ENCODE measurements around the gene METTL15. TPM values are rescaled to one million over a fixed set of nuclear protein-coding genes. Genes with fewer than 3 reads are reported as not detected.

Gene METTL15
- total RNA-seq, 1 experiment from 2014 or later: 9.1 TPM

- Mint-ChIP-seq H3K9me3 (no peaks in the 10 kb centered on the region), H3K4me3 (no peak overlapping the region), H3K4me1 (no peaks in the 10 kb centered on the region), H3K27me3 (ENCODE audit: low read depth) (no peaks in the 10 kb centered on the region), H3K27ac (no peak overlapping the region), H3K36me3 (ENCODE audit: insufficient read depth in 1 of 3, low read depth in 3 of 3) (peaks cover 0 to 19% (median 11%) of the 10 kb centered on the region in 3 experiments; a peak in 5 of 7 replicates)
- no peak overlapping the region for H2BK5ac ChIP-seq (ENCODE audit: insufficient read length, low read length)
- H3T11ph ChIP-seq (ENCODE audit: low read length): no peak overlapping the region
- no peaks in the 10 kb centered on the region for H3K79me2 ChIP-seq (ENCODE audit: insufficient read depth, low read length)
- no peaks in the 10 kb centered on the region for H4K20me1 ChIP-seq (ENCODE audit: control insufficient read depth, insufficient read depth, insufficient read length)
- no peaks in the 10 kb centered on the region for H3K9me3 ChIP-seq (ENCODE audit: control insufficient read depth, low read depth, low read length)
- H3K56ac ChIP-seq (ENCODE audit: insufficient read length, low read depth, low read length): no peak overlapping the region
- H3K4me2 ChIP-seq (ENCODE audit: insufficient read depth, insufficient read length, low read length): no peak overlapping the region
- H3K27ac ChIP-seq (ENCODE audit: insufficient read length, low read depth, low read length): no peak overlapping the region
- H2AK5ac ChIP-seq (ENCODE audit: insufficient read length, low read length): no peak overlapping the region
- no peak for DNase-seq
- no peak overlapping the region for H2BK15ac ChIP-seq (ENCODE audit: low read depth, low read length)
- no peak overlapping the region for H2BK20ac ChIP-seq (ENCODE audit: low read depth, low read length, poor library complexity, severe bottlenecking)
- no peak overlapping the region for H2BK120ac ChIP-seq (ENCODE audit: low read depth, low read length, poor library complexity, severe bottlenecking)
- no peaks in the 10 kb centered on the region for H3K4me1 ChIP-seq (ENCODE audit: insufficient read depth, low read length)
- H3K23me2 ChIP-seq (ENCODE audit: insufficient read length, low read depth, low read length, poor library complexity, severe bottlenecking): no peaks in the 10 kb centered on the region
- no peak overlapping the region for H3K18ac ChIP-seq (ENCODE audit: insufficient read length, low read depth, low read length)
- H3K9ac ChIP-seq (ENCODE audit: extremely low read depth, insufficient read length, low read length): no peak overlapping the region
- TF ChIP-seq CTCF (conservative IDR thresholded peaks at IDR 0.05): no peak
- no peak overlapping the region for H3K4ac ChIP-seq (ENCODE audit: low read depth, low read length)
- H2AFZ ChIP-seq (ENCODE audit: low read length): no peak overlapping the region
- H3K27me3 ChIP-seq (ENCODE audit: insufficient read depth, low read length): no peaks in the 10 kb centered on the region
- no peak overlapping the region for H4K5ac ChIP-seq (ENCODE audit: insufficient read length, low read depth, low read length)
- H2BK12ac ChIP-seq (ENCODE audit: insufficient read length, low read depth, low read length): no peak overlapping the region
- no CpG with 5 or more reads among the region's 4 CpGs for WGBS (ENCODE audit: extremely low coverage, insufficient read length, low lambda C conversion rate)
- H3K23ac ChIP-seq (ENCODE audit: insufficient read length, low read depth, low read length): no peak overlapping the region
- H4K91ac ChIP-seq (ENCODE audit: insufficient read length, low read depth, low read length): no peak overlapping the region
- H4K8ac ChIP-seq (replicated peaks; ENCODE audit: insufficient read length, low read depth, low read length): no peak overlapping the region
- no peaks in the 10 kb centered on the region for H3K79me1 ChIP-seq (ENCODE audit: insufficient read depth, low read depth, low read length, poor library complexity, severe bottlenecking)
- H3K14ac ChIP-seq (ENCODE audit: insufficient read depth, low read length): no peak overlapping the region
These were observed 9.5 kb downstream of the METTL15 start for GRCh38 chr11:28117712-28118111.
